GM18520 (cell line): ENCODE data around the gene MTHFD2L.
A peak's percentile ranks its signal among the peaks of the same experiment; 100 is the strongest.

Experiments
- ATAC-seq: cut with Tn5 transposase; IDR thresholded peaks from one replicate; pipeline ENCODE4 v1.9.1; 2021; ENCODE audit not compliant: unreplicated experiment

The MTHFD2L gene

GRCh38 chr4:74297539-74297938 is 139.6 kb downstream of the MTHFD2L start:
- ATAC-seq = no peak

DNA sequence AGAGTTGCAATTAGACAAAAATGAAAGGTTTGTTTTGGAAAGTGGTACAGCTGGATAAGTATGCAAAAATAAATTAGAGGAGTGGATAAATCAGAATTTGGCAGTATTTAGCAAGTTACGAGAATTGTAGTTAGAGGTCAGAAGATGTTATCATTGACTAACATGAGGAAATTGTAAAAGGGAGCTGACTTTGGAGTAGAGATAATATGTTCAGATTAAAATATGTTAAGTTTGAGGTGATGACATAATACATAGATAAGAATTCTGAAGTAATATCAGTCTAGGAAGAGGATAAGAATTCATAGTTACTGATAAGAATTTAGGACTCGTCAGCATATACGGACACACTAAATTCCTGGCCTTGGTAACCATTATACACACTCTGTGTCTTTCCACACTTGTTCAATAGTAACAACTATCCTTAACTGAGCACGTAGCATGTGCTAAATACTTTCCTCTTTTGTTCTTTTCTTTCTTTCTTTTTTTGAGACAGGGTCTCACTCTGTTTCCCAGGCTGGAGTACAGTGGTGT is 146.2 kb downstream of the MTHFD2L start:
- no peak for ATAC-seq

DNA sequence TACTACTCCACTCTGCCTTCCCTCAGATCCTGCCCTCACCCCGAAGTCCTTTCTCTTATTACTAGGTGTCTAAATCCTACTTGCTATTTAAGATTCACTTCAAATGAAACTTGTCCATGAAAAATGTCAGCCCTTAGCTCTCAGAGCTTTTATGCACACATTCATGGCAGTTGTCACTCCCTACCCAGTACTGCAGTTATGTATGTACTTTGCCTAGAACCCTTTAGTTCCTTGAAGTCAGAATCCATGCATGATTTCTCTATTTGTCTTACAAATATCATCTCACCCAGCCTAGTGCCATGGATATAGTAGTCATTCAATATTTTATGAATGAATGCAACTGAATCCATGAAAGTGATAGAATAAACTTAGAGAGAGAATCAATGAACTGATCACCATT is 147.1 kb downstream of the MTHFD2L start:
- ATAC-seq = no peak

DNA sequence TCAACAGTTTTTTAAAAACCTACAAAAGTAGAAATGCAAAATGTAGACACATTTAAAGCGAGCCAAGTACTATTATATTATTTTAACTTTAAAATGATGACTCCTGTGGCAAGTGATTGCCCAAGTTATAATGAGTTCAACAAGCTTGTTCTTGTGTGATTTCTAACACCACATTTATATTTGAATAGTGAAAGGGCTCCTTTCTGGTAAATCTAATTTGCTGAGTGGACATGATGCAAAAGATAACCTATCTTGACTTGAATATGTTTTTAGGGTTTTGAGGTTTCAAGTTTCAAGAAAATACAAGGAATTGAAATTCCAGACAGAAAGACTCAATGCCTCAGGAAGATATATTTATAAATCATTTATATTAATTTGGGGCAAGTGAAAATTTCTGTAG is 149.3 kb downstream of the MTHFD2L start:
- ATAC-seq = no peak

DNA sequence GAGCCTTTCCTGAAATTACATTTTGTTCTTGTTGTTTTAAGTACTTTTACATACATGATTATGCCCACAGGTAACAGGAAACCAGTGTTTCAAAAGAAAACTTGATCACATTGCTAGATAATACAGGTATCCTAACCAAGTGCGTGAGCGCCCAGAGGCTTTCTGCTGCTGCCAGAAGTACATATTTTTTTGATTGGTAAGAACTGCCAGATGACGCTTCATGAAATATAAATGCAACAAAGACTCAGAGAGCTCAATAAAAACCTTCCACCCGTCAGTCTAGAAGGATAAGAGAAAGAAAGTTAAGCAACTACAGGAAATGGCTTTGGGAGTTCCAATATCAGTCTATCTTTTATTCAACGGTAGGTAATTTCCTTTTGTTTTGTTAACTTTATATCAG is 150.3 kb downstream of the MTHFD2L start, which contains the start of gene EPGN:
Gene EPGN, plus strand, starts transcription at position 256 of the 400 bp plus-strand sequence. Its CDS starts 64 bp downstream, at position 320.
- no peak for ATAC-seq

GRCh38 chr4:74309223-74309622 is 151.3 kb downstream of the MTHFD2L start:
- no peak for ATAC-seq

GRCh38 chr4:74311696-74312313 is 153.9 kb downstream of the MTHFD2L start:
- peak; percentile 50 for ATAC-seq

DNA sequence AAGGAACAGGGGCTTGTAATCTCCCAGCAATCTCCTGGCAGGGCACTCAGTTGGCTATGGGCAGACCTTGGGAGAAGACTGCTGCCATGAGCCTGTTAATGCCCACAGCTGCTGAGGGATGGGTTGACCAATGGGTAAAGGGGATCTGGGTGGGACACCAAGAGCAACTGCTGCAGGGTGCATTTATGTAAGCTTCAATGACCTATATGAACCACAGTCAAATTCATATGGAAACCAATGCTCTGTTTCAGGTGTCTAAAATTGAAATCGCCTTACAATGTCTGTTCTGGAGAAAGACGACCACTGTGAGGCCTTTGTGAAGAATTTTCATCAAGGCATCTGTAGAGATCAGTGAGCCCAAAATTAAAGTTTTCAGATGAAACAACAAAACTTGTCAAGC is 156.4 kb downstream of the MTHFD2L start:
- ATAC-seq = no peak

GRCh38 chr4:74314944-74315343 is 157.0 kb downstream of the MTHFD2L start:
- no peak for ATAC-seq

- no peak for ATAC-seq
These were observed 157.5 kb downstream of the MTHFD2L start for GRCh38 chr4:74315376-74315775.

DNA sequence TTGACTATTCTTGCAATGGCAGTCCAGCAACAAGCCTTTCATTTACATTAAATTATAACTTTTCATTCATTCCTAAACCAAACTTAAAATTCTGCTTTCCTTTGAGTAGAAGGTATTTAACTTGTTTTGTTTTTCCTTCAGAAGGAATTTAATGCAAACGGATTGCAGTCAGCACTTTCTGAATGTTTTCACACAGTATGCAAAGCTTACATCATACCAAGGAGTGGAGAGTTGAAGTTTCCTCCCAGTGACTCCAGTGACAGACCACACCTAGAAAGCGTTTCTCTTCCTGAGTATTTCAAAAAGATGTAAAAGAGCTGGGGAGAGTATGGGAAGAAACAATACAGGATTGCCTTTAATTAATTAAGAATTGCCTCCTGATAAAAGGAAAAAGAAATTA is 158.5 kb downstream of the MTHFD2L start:
- ATAC-seq = no peak

GRCh38 chr4:74317616-74318246 is 159.8 kb downstream of the MTHFD2L start:
- ATAC-seq = no peak

DNA sequence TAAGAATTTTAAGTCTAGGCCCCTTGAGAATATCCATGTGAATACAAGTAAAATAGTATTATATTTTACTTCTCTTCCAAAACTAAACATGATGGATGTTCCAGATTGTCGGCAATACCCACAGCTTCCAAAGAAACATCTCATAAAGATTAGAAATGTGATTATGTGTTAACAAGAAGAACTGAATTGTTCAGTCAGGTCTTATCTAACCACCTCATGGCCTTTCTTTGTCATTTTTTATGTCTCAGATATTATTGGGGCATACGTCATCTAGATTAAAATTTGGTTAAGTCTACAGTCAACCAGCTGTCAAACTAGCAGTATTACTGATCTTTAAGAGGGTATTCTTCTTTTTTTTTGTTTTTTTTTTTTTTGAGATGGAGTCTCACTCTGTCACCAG is 160.4 kb downstream of the MTHFD2L start:
- no peak for ATAC-seq

DNA sequence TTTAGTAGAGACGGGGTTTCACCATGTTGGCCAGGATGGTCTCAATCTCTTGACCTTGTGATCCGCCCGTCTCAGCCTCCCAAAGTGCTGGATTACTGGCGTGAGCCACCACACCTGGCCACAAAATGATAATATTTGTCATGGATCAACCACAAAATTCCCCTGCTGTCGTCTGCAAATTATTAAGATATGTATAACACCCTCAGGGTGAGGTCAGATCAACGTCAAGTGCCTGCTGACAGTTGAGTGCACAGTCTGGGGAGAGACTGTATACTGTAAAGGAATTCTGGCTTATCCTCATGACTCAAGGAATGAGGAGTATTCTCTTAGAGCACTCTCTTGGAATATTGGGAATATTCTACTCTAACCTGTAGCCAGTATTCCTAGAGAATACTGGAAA is 161.6 kb downstream of the MTHFD2L start:
- no peak for ATAC-seq

GRCh38 chr4:74320559-74321118 is 162.7 kb downstream of the MTHFD2L start:
- peak; percentile 80 for ATAC-seq

DNA sequence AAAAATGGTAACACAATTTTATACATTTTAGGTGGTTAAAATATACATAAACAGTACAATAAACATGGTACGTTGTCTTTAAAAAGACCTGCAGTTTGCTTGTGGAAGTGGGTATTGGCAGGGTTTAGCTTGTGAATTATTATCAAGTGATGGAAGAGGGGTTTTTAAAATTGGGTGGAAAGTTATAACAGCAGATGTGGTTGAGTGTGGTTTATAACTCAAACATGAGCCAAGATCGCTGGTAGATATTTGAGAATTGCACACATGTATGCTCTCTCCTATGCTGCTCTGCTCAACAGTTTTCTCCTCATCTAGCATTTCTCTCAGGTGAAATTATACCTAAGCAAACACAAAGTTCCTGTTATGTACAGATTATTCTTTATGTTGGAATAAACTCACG is 164.4 kb downstream of the MTHFD2L start:
- ATAC-seq = no peak

GRCh38 chr4:74323663-74324062 is 165.7 kb downstream of the MTHFD2L start:
- no peak for ATAC-seq

GRCh38 chr4:74324262-74324661 is 166.3 kb downstream of the MTHFD2L start:
- no peak for ATAC-seq

- no peak for ATAC-seq
These were observed 168.0 kb downstream of the MTHFD2L start for GRCh38 chr4:74325886-74326285.

DNA sequence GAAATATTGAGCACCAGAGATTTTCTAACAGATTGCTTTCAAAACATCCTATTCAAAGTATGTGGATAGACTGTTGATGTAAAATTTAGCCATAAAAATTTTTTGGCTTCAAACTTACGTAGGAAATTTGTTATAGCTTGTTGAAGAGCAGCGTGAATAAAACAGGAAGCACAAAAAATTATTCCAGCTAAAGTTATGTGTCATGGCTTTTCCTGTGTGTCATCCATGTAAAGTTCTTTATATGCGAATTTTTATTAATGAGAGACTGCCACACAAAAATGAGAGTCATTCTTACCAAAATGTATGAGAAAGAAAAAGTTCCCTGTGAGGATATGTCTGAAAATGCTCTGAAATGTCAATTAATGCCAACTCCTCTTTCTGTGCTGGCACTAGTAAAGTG is 169.8 kb downstream of the MTHFD2L start:
- no peak for ATAC-seq

- no peak for ATAC-seq
These were observed 170.6 kb downstream of the MTHFD2L start for GRCh38 chr4:74328501-74328900.

GRCh38 chr4:74329307-74329706 is 171.4 kb downstream of the MTHFD2L start:
- ATAC-seq = no peak
